Effector CD8-positive, alpha-beta T cell (primary cell): Measurements from ENCODE around the gene KRTAP5-7.
"Not testable (repeated sequence)": the region's sequence is repeated elsewhere in the genome, so short reads cannot be mapped to it uniquely, and the experiment has no call there.

Experiments
- DNase-seq: peaks from one replicate; lab custom pipeline; 2025; lab: John Stamatoyannopoulos, UW
- total RNA-seq, 4 experiments: gene quantifications; one replicate each; lab custom pipeline; 2026; lab: John Stamatoyannopoulos, UW

Gene KRTAP5-7
- total RNA-seq = 0 to 0.19 (median 0) reads per million in 4 experiments

GRCh38 chr11:71526796-71527575 lies at the start of gene KRTAP5-7:
KRTAP5-7 (plus strand) TSS chr11:71527267; CDS start chr11:71527301, 34 bp downstream.
- DNase-seq = not testable (repeated sequence)

- DNase-seq = no peak
These were observed 49.2 kb upstream of the KRTAP5-7 start for GRCh38 chr11:71477641-71478527.

- DNase-seq = no peak
These were observed 48.6 kb upstream of the KRTAP5-7 start for GRCh38 chr11:71478528-71478840.

- no peak for DNase-seq
These were observed 45.7 kb upstream of the KRTAP5-7 start for GRCh38 chr11:71481101-71481960.

GRCh38 chr11:71482216-71482615 lies 44.9 kb upstream of the KRTAP5-7 start:
- no peak for DNase-seq

GRCh38 chr11:71482746-71483364 lies 44.2 kb upstream of the KRTAP5-7 start:
- DNase-seq = no peak

- DNase-seq = no peak
These were observed 43.4 kb upstream of the KRTAP5-7 start for GRCh38 chr11:71483692-71484091.

GRCh38 chr11:71484248-71485062 lies 42.6 kb upstream of the KRTAP5-7 start:
- no peak for DNase-seq

GRCh38 chr11:71485063-71485399 lies 42.0 kb upstream of the KRTAP5-7 start:
- DNase-seq = no peak

GRCh38 chr11:71485466-71485865 lies 41.6 kb upstream of the KRTAP5-7 start:
- no peak for DNase-seq

GRCh38 chr11:71486320-71486719 lies 40.7 kb upstream of the KRTAP5-7 start:
- no peak for DNase-seq

- no peak for DNase-seq
These were observed 38.3 kb upstream of the KRTAP5-7 start for GRCh38 chr11:71488681-71489270.

- DNase-seq = no peak
These were observed 37.6 kb upstream of the KRTAP5-7 start for GRCh38 chr11:71489311-71490043.

- DNase-seq = no peak
These were observed 36.9 kb upstream of the KRTAP5-7 start for GRCh38 chr11:71490044-71490730.

GRCh38 chr11:71490731-71491390 lies 36.2 kb upstream of the KRTAP5-7 start:
- DNase-seq = no peak

- DNase-seq = no peak
These were observed 35.5 kb upstream of the KRTAP5-7 start for GRCh38 chr11:71491531-71491930.

GRCh38 chr11:71491940-71492339 lies 35.1 kb upstream of the KRTAP5-7 start:
- DNase-seq = no peak
